ENCODE data around the gene TMEM92.
"Not testable (repeated sequence)": the region's sequence is repeated elsewhere in the genome, so short reads cannot be mapped to it uniquely, and the experiment has no call there.

The TMEM92 gene

DNA sequence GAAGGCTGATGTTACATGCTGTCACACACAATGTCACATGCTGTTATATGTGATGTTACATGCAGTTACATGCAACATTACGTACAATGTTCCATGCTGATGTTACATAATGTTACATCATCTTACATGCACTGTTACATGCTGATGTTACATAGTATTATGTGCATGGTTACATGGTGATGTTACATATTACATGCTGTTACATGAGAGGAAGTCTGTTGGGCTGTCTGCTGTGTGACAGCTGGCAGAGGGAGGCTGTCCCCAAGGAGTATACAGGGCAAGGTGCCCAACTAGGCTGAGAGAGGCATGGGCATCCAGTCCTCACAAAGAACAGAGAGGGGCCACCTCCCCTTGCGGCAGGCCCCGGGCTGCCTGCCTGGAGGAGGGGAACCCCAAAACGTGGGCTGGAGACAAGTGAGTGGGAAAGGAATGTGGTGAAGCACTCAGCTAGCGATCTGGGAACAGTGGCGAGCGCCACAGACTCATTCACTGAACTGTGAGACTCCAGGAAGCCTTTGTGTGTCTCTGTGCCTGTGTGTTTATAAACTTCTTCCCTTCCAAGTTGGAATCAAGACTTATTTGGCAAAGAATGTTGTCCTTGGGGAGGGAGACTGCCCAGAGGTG, 30.6 kb downstream of the TMEM92 start:
- Histone ChIP-seq H3K36me3 (ENCODE audit: control insufficient read depth, insufficient read depth, low read length) (no peaks in the 10 kb centered on the region), H3K9ac (ENCODE audit: low read length) (no peak overlapping the region), H3K27me3 (ENCODE audit: control insufficient read depth, insufficient read depth, low read length) (no peaks in the 10 kb centered on the region), H3K9me3 (ENCODE audit: control insufficient read depth, insufficient read depth, low read depth, low read length) (no peaks in the 10 kb centered on the region), H3K4me3 (ENCODE audit: low read depth, low read length) (no peak overlapping the region), H3K4me1 (ENCODE audit: control insufficient read depth, insufficient read depth, low read length) (peaks cover 4% of the 10 kb centered on the region; the same call in 1 of the 2 replicates), H3K27ac (ENCODE audit: low read depth, low read length) (no peak overlapping the region)

- Histone ChIP-seq H3K9me3 (ENCODE audit: control insufficient read depth, insufficient read depth, low read depth, low read length) (no peaks in the 10 kb centered on the region), H3K27ac (ENCODE audit: low read depth, low read length) (no peak overlapping the region)
These were observed 33.4 kb downstream of the TMEM92 start for GRCh38 chr17:50307654-50308053.

DNA sequence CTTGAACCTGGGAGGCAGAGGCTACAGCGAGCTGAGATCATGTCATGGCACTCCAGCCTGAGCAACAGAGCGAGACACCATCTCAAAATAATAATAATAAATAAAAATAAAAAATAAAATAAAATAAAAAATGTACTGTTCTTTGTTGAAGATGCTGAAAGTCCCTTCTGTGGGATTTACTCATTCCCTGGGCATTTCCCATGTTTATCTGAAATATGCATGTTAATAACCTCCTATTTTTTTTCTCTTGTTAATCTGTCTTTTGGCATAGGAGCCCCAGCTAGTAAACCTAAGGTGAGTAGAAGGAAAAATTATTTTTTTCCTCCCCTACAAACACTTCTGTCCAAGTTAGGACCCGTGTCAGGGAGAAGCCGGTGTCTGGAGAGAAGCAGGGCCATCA, 34.4 kb downstream of the TMEM92 start:
- peaks cover 17% of the 10 kb centered on the region for H3K4me1 ChIP-seq (ENCODE audit: control insufficient read depth, insufficient read depth, low read length)
- no peaks in the 10 kb centered on the region for H3K9me3 ChIP-seq (ENCODE audit: control insufficient read depth, insufficient read depth, low read depth, low read length)
- no peak overlapping the region for H3K27ac ChIP-seq (ENCODE audit: low read depth, low read length)
- H3K36me3 ChIP-seq (ENCODE audit: control insufficient read depth, insufficient read depth, low read length): no peaks in the 10 kb centered on the region
- H3K27me3 ChIP-seq (ENCODE audit: control insufficient read depth, insufficient read depth, low read length): no peaks in the 10 kb centered on the region
- no peak overlapping the region for H3K9ac ChIP-seq (ENCODE audit: low read length)
- no peak overlapping the region for H3K4me3 ChIP-seq (ENCODE audit: low read depth, low read length)

More at GRCh38 chr17:50307654-50308053, 33.4 kb downstream of the TMEM92 start:
- no peak overlapping the region for H3K9ac ChIP-seq (ENCODE audit: low read length)
- H3K27me3 ChIP-seq (ENCODE audit: control insufficient read depth, insufficient read depth, low read length): no peaks in the 10 kb centered on the region
- H3K36me3 ChIP-seq (ENCODE audit: control insufficient read depth, insufficient read depth, low read length): no peaks in the 10 kb centered on the region
- H3K4me3 ChIP-seq (ENCODE audit: low read depth, low read length): no peak overlapping the region
- peaks cover 21% of the 10 kb centered on the region for H3K4me1 ChIP-seq (ENCODE audit: control insufficient read depth, insufficient read depth, low read length)

- Histone ChIP-seq H3K36me3 (ENCODE audit: control insufficient read depth, insufficient read depth, low read length) (no peaks in the 10 kb centered on the region), H3K9ac (ENCODE audit: low read length) (no peak overlapping the region), H3K27me3 (ENCODE audit: control insufficient read depth, insufficient read depth, low read length) (no peaks in the 10 kb centered on the region), H3K9me3 (ENCODE audit: control insufficient read depth, insufficient read depth, low read depth, low read length) (peaks cover 4% of the 10 kb centered on the region; the same call in 1 of the 2 replicates), H3K4me1 (ENCODE audit: control insufficient read depth, insufficient read depth, low read length) (peaks cover 17% of the 10 kb centered on the region), H3K4me3 (ENCODE audit: low read depth, low read length) (no peak overlapping the region), H3K27ac (ENCODE audit: low read depth, low read length) (no peak overlapping the region)
These were observed 36.3 kb downstream of the TMEM92 start for GRCh38 chr17:50310455-50311111.

DNA sequence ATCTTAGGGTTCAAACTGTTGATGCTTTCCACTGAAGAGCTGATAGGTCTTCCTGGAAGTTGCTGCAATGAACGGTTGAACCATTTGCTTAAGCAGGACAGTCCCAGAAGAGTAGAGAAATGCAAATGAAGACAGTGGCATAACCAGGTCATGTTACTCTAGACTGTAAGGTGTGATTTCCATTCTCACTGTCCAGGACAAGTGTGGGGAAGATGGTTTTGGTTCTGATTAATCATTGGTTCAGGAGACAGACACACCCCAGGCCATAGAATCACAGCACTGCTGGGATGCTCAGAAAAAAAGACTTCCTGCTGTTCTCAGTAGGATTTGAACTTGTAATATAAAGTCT, 36.8 kb downstream of the TMEM92 start:
- Histone ChIP-seq H3K36me3 (ENCODE audit: control insufficient read depth, insufficient read depth, low read length) (no peaks in the 10 kb centered on the region), H3K4me1 (ENCODE audit: control insufficient read depth, insufficient read depth, low read length) (peaks cover 17% of the 10 kb centered on the region), H3K4me3 (ENCODE audit: low read depth, low read length) (no peak overlapping the region), H3K9me3 (ENCODE audit: control insufficient read depth, insufficient read depth, low read depth, low read length) (peaks cover 4% of the 10 kb centered on the region; the same call in 1 of the 2 replicates), H3K27ac (ENCODE audit: low read depth, low read length) (no peak overlapping the region), H3K9ac (ENCODE audit: low read length) (no peak overlapping the region), H3K27me3 (ENCODE audit: control insufficient read depth, insufficient read depth, low read length) (no peaks in the 10 kb centered on the region)

GRCh38 chr17:50311483-50311882, 37.2 kb downstream of the TMEM92 start:
- no peak overlapping the region for H3K4me3 ChIP-seq (ENCODE audit: low read depth, low read length)
- no peaks in the 10 kb centered on the region for H3K27me3 ChIP-seq (ENCODE audit: control insufficient read depth, insufficient read depth, low read length)
- peaks cover 17% of the 10 kb centered on the region for H3K4me1 ChIP-seq (ENCODE audit: control insufficient read depth, insufficient read depth, low read length)
- no peak overlapping the region for H3K27ac ChIP-seq (ENCODE audit: low read depth, low read length)
- H3K9me3 ChIP-seq (ENCODE audit: control insufficient read depth, insufficient read depth, low read depth, low read length): peaks cover 4% of the 10 kb centered on the region; the same call in 1 of the 2 replicates
- H3K9ac ChIP-seq (ENCODE audit: low read length): no peak overlapping the region
- no peaks in the 10 kb centered on the region for H3K36me3 ChIP-seq (ENCODE audit: control insufficient read depth, insufficient read depth, low read length)

DNA sequence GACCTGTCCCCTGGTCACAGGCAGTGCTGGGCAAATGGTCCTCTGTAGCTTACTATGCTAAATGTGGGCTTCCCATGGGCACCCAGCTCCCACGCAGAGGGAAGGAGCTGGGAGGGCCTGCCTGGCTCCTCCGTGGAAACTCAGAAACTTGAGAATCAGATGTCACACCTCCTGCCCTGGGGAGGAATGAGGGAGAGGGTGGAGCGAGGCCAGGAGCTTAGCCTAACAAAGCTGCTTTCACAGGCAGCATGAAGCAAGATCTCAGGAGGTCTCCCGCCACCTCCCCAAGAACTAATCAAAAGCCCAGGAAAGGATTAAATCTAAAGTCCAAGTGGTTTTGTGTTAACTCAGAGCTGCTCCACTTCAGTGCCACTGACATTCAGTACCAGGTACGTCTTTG, 38.0 kb downstream of the TMEM92 start:
- Histone ChIP-seq H3K36me3 (ENCODE audit: control insufficient read depth, insufficient read depth, low read length) (no peaks in the 10 kb centered on the region), H3K9ac (ENCODE audit: low read length) (no peak overlapping the region), H3K4me3 (ENCODE audit: low read depth, low read length) (no peak overlapping the region), H3K27ac (ENCODE audit: low read depth, low read length) (no peak overlapping the region), H3K27me3 (ENCODE audit: control insufficient read depth, insufficient read depth, low read length) (no peaks in the 10 kb centered on the region), H3K4me1 (ENCODE audit: control insufficient read depth, insufficient read depth, low read length) (peaks cover 17% of the 10 kb centered on the region), H3K9me3 (ENCODE audit: control insufficient read depth, insufficient read depth, low read depth, low read length) (peaks cover 4% of the 10 kb centered on the region; the same call in 1 of the 2 replicates)

DNA sequence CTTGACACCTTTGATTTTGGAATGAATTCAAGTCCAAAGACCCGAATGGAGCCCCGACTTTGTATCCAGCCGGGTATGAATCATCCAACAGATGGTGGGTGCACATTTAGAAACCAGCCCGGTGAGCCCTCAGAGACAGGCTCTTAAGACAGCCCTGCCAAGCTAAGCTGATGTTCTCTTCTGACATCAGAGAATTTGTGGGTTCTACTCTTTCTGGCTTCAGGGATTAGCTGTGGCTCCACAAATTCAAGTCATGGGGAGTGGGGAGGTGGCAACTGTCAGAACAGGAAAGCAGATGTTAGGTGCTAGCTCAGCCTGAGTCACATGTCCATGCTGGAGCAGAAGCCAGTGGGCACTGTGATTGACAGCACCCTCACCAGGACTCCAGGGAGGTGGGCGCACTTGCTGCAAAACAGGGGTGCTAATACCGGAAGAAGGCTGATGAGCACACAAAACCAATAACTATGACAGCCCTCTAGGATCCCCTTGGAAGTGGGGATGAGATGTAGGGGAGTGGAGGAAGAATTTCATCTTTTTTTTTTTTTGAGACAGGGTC, 40.3 kb downstream of the TMEM92 start:
- Histone ChIP-seq H3K27me3 (ENCODE audit: control insufficient read depth, insufficient read depth, low read length) (no peaks in the 10 kb centered on the region), H3K9me3 (ENCODE audit: control insufficient read depth, insufficient read depth, low read depth, low read length) (peaks cover 4% of the 10 kb centered on the region; the same call in 1 of the 2 replicates), H3K4me1 (ENCODE audit: control insufficient read depth, insufficient read depth, low read length) (peaks cover 38% of the 10 kb centered on the region), H3K36me3 (ENCODE audit: control insufficient read depth, insufficient read depth, low read length) (no peaks in the 10 kb centered on the region), H3K4me3 (ENCODE audit: low read depth, low read length) (no peak overlapping the region), H3K9ac (ENCODE audit: low read length) (no peak overlapping the region), H3K27ac (ENCODE audit: low read depth, low read length) (no peak overlapping the region)

- Histone ChIP-seq H3K9me3 (ENCODE audit: control insufficient read depth, insufficient read depth, low read depth, low read length) (peaks cover 4% of the 10 kb centered on the region; the same call in 1 of the 2 replicates), H3K27ac (ENCODE audit: low read depth, low read length) (no peak overlapping the region), H3K27me3 (ENCODE audit: control insufficient read depth, insufficient read depth, low read length) (no peaks in the 10 kb centered on the region), H3K36me3 (ENCODE audit: control insufficient read depth, insufficient read depth, low read length) (no peaks in the 10 kb centered on the region), H3K4me3 (ENCODE audit: low read depth, low read length) (no peak overlapping the region), H3K9ac (ENCODE audit: low read length) (no peak overlapping the region), H3K4me1 (ENCODE audit: control insufficient read depth, insufficient read depth, low read length) (peaks cover 31% of the 10 kb centered on the region)
These were observed 41.8 kb downstream of the TMEM92 start for GRCh38 chr17:50316016-50316587.

DNA sequence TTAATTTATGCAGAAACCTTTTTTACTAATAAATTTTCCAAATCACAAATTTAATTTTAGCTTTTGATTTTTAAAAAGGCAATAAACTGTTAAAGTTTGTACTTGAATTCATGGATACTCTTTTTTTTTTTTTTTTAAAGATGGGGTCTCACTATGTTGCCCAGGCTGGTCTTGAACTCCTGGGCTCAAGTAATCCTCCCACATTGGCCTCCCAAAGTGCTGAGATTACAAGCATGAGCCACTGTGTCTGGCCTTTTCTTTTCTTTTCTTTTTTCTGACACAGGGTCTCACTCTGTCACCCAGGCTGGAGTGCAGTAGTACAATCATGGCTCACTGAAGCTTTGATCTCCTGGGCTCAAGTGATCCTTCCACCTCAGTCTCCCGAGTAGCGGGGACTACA, 42.4 kb downstream of the TMEM92 start:
- H3K27me3 ChIP-seq (ENCODE audit: control insufficient read depth, insufficient read depth, low read length); H3K36me3 ChIP-seq (ENCODE audit: control insufficient read depth, insufficient read depth, low read length); H3K9me3 ChIP-seq (ENCODE audit: control insufficient read depth, insufficient read depth, low read depth, low read length); H3K4me3 ChIP-seq (ENCODE audit: low read depth, low read length); H3K9ac ChIP-seq (ENCODE audit: low read length); H3K27ac ChIP-seq (ENCODE audit: low read depth, low read length): not testable (repeated sequence)
- H3K4me1 ChIP-seq (ENCODE audit: control insufficient read depth, insufficient read depth, low read length): peaks cover 28% of the 10 kb centered on the region

- no peak overlapping the region for H3K9ac ChIP-seq (ENCODE audit: low read length)
- H3K4me1 ChIP-seq (ENCODE audit: control insufficient read depth, insufficient read depth, low read length): peaks cover 28% of the 10 kb centered on the region
- H3K4me3 ChIP-seq (ENCODE audit: low read depth, low read length): no peak overlapping the region
- H3K36me3 ChIP-seq (ENCODE audit: control insufficient read depth, insufficient read depth, low read length): no peaks in the 10 kb centered on the region
- H3K27me3 ChIP-seq (ENCODE audit: control insufficient read depth, insufficient read depth, low read length): no peaks in the 10 kb centered on the region
- H3K9me3 ChIP-seq (ENCODE audit: control insufficient read depth, insufficient read depth, low read depth, low read length): peaks cover 4% of the 10 kb centered on the region; the same call in 1 of the 2 replicates
- H3K27ac ChIP-seq (ENCODE audit: low read depth, low read length): no peak overlapping the region
These were observed 42.9 kb downstream of the TMEM92 start for GRCh38 chr17:50317121-50317520.

Data from HUES6 (cell line).